Lung (tissue), 16 donors: ENCODE data around the gene INTS11. TPM values are rescaled to one million over a fixed set of nuclear protein-coding genes. Genes with fewer than 3 reads are reported as not detected.

ENCODE experiments used
- ATAC-seq: fragments of 200-7000 bp; cut with Tn5 transposase; one replicate; pipeline ENCODE4 v1.9.1; 2020; ENCODE audit warnings: moderate number of reproducible peaks; ENCODE audit not compliant: insufficient read depth, low FRiP score
- DNase-seq, 3 donors: peaks; one replicate each; pipeline ENCODE4 v3.0.0-alpha.2; 2013 to 2017
- H3K27ac ChIP-seq, 2 donors: one replicate each; pipeline ENCODE4 v1.5.1; 2013; ENCODE audit warnings: mild to moderate bottlenecking in 2 of 2, moderate library complexity in 2 of 2, control low read depth in 1 of 2, inconsistent platforms in 1 of 2, low read depth in 1 of 2, low read length in 1 of 2
- H3K27me3 ChIP-seq, 3 donors: one replicate each; pipeline ENCODE4 v1.5.1; 2013; ENCODE audit warnings: low read length in 2 of 3; ENCODE audit not compliant: control insufficient read depth in 3 of 3, insufficient read depth in 3 of 3
- H3K36me3 ChIP-seq, 4 donors: one replicate each; pipeline ENCODE4 v1.5.1; 2013; ENCODE audit warnings: low read length in 4 of 4, mild to moderate bottlenecking in 1 of 4, moderate library complexity in 1 of 4; ENCODE audit not compliant: control insufficient read depth in 4 of 4, insufficient read depth in 4 of 4
- H3K4me1 ChIP-seq, 5 donors: one replicate each; pipeline ENCODE4 v1.5.1; 2013; ENCODE audit warnings: low read length in 5 of 5, mild to moderate bottlenecking in 2 of 5, moderate library complexity in 1 of 5; ENCODE audit not compliant: control insufficient read depth in 5 of 5, insufficient read depth in 5 of 5
- H3K4me3 ChIP-seq: one replicate; pipeline ENCODE4 v1.5.1; 2013; ENCODE audit warnings: mild to moderate bottlenecking, control low read depth, moderate library complexity
- H3K9ac ChIP-seq, 2 donors: one replicate each; pipeline ENCODE4 v1.5.1; 2013; ENCODE audit warnings: low read length in 2 of 2, control low read depth in 1 of 2; ENCODE audit not compliant: insufficient read depth in 1 of 2
- H3K9me3 ChIP-seq, 4 donors: one replicate each; pipeline ENCODE4 v1.5.1; 2013; ENCODE audit warnings: low read length in 3 of 4, mild to moderate bottlenecking in 1 of 4, moderate library complexity in 1 of 4; ENCODE audit not compliant: control insufficient read depth in 4 of 4, insufficient read depth in 3 of 4
- CTCF ChIP-seq: IDR thresholded peaks from 2 replicates; pipeline ENCODE4 v1.5.1; 2012; ENCODE audit warnings: mild to moderate bottlenecking; ENCODE audit errors: control extremely low read depth, extremely low read depth
- WGBS, 2 donors: extraction: QIAGEN DNeasy Blood & Tissue Kit; methylation state at CpG; one replicate each; pipeline ENCODE4 v1.1.7; 2013; 5-methylcytosine and 5-hydroxymethylcytosine counted together
- long read RNA-seq, 5 donors: transcript quantifications; one replicate each; lab custom pipeline, GENCODE V29; 2026
- polyA plus RNA-seq, 2 donors: library from polyadenylated mRNA; stranded (reverse); fragments of 200-250 nt; gene quantifications; one replicate each; pipeline ENCODE4 v1.2.1, GENCODE V29; 2013
- total RNA-seq, 2 donors: library from RNA; depleted of rRNA in 1 of 2; stranded (reverse); fragments of >200 nt in 1 of 2; gene quantifications; one replicate each; pipeline ENCODE4 v1.2.1, GENCODE V29; 2014 to 2021
- donor health status: control.
- donor health status: control.
- donor health status: Bipolar disorder and iron deficiency.
- donor health status: healthy.
- donor health status: DM: yes; HTN: yes; CAD: no.

Gene INTS11
- total RNA-seq = 100 to 1,000 TPM in 1 of 2 donors, 10 to 100 TPM in 1; 89.8 to 102 TPM
- polyA plus RNA-seq = 100 to 1,000 TPM in 1 of 2 donors, 10 to 100 TPM in 1; 91.2 to 130 TPM
- long read RNA-seq, donor 1, transcript INTS11-205 (4 exons, 1,104 nt) = major isoform, 12 of 26 reads
- long read RNA-seq, donor 1, transcript INTS11-208 (17 exons, 2,148 nt) = minor isoform, 10 of 26 reads
- long read RNA-seq, donor 1, partial matches to known transcripts = 0 of 26 reads
- long read RNA-seq, donor 1, other reads (novel, unspliced or antisense) = 0 of 26 reads
- long read RNA-seq, donor 2, partial matches to known transcripts = 5 of 15 reads
- long read RNA-seq, donor 2, other reads (novel, unspliced or antisense) = 0 of 15 reads
- long read RNA-seq, donor 3, transcript INTS11-205 (4 exons, 1,104 nt) = major isoform, 6 of 15 reads
- long read RNA-seq, donor 3, transcript INTS11-208 (17 exons, 2,148 nt) = minor isoform, 5 of 15 reads
- long read RNA-seq, donor 3, partial matches to known transcripts = 0 of 15 reads
- long read RNA-seq, donor 3, other reads (novel, unspliced or antisense) = 0 of 15 reads
- long read RNA-seq, donor 4, transcript INTS11-205 (4 exons, 1,104 nt) = major isoform, 6 of 12 reads
- long read RNA-seq, donor 4, partial matches to known transcripts = 0 of 12 reads
- long read RNA-seq, donor 4, other reads (novel, unspliced or antisense) = 0 of 12 reads
- long read RNA-seq, donor 5, transcript INTS11-205 (4 exons, 1,104 nt) = minor isoform, 9 of 24 reads
- long read RNA-seq, donor 5, transcript INTS11-208 (17 exons, 2,148 nt) = major isoform, 11 of 24 reads
- long read RNA-seq, donor 5, partial matches to known transcripts = 0 of 24 reads
- long read RNA-seq, donor 5, other reads (novel, unspliced or antisense) = 0 of 24 reads

- Histone ChIP-seq H3K4me3 (peak within 1 kb of the TSS; percentile 90), H3K9me3 (no peaks in the 10 kb centered on the region), H3K27me3 (no peaks in the 10 kb centered on the region), H3K27ac (peak within 1 kb of the TSS; percentile 77 to 85), H3K9ac (peak within 1 kb of the TSS; percentile 45 to 81), H3K4me1 (peaks cover 0 to 23% (median 8%) of the 10 kb centered on the region in 5 donors), H3K36me3 (peaks cover 0 to 33% (median 4%) of the 10 kb centered on the region in 4 donors)
- TF ChIP-seq CTCF = no peak
- DNase-seq (peak; percentile 91 to 95 (median 94)), ATAC-seq (peak; percentile 91)
- 0 to 2% methylated on average over 48 to 84 of the region's 84 CpGs for WGBS, 2 donors
These were observed at the start of gene INTS11, which contains the start of gene CPTP for GRCh38 chr1:1324524-1325287. Gene INTS11, minus strand, starts transcription at chr1:1324660. Its CDS starts 52 bp downstream, at chr1:1324608. Gene CPTP, plus strand, starts transcription at chr1:1324802. Its CDS starts 2,109 bp downstream, at chr1:1326911.

DNA sequence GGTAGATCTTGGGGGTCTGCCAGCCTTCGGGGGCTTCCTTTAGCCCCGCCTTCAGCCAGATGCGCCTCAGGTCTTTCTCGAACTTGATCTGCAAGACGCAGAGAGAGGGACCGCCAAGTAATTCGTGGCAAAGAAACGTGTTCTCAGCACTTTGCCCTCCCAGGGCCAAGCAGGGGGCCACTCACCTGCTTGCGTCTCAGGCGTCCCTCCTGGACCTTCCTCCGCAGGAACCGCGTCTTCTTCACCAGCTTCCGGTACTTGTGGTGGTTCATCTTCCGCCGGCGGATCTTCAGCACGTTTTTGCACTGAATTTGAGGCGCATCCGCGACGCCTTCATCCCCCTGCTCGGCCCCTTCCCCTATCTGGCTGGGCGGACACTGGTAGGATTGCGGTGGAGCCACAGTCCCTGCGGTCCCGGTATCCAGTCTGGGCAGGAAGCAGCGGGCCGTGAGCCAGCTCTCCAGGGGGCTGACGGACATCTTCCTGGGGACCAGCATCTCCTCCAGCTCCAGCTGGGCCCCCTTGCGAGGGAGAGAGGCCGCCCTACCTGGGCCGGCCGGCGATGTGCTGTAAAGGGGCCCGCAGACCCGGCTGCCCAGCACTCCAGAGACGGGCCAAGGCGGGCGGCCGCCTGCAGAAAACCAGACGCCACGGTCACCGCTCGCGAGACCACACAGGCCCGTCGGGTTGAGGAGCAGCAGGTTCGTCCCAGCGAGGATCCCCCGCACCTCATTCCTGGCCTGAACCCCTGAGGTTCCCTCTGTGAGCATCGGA, 49.5 kb upstream of the INTS11 start:
- ATAC-seq (no peak), DNase-seq (no peak)
- no peaks in the 10 kb centered on the region for H3K27me3 ChIP-seq
- H3K27ac ChIP-seq = peak overlapping the region in 1 of 2 donors; percentile 91
- H3K4me3 ChIP-seq = peak overlapping the region; percentile 84
- TF ChIP-seq CTCF = no peak
- 53 to 57% methylated on average over 52 of the region's 52 CpGs for WGBS, 2 donors
- H3K4me1 ChIP-seq = peaks cover 0 to 17% (median 7%) of the 10 kb centered on the region in 5 donors
- H3K9ac ChIP-seq = peak overlapping the region in 1 of 2 donors; percentile 42
- peaks cover 0 to 7% (median 0%) of the 10 kb centered on the region in 4 donors for H3K36me3 ChIP-seq
- H3K9me3 ChIP-seq = no peaks in the 10 kb centered on the region
